Spinal cord (tissue), 10 donors: ENCODE data around the gene VPS26B. TPM values are rescaled to one million over a fixed set of nuclear protein-coding genes. Genes with fewer than 3 reads are reported as not detected.
"Not testable (repeated sequence)": the region's sequence is repeated elsewhere in the genome, so short reads cannot be mapped to it uniquely, and the experiment has no call there.

Experiments used
- DNase-seq, 6 donors: peaks; one replicate each; pipeline versions ENCODE4 v3.0.0 to v3.0.0-alpha.2; 2013 to 2015; ENCODE audit warnings: low spot score in 6 of 6, low read depth in 4 of 6
- H3K27ac ChIP-seq: one replicate; pipeline ENCODE4 v1.5.1; 2013; ENCODE audit warnings: low read depth, low read length, control low read depth
- H3K27me3 ChIP-seq: one replicate; pipeline ENCODE4 v1.6.1; 2013; ENCODE audit warnings: low read length; ENCODE audit not compliant: control insufficient read depth, insufficient read depth
- H3K36me3 ChIP-seq: one replicate; pipeline ENCODE4 v1.6.1; 2013; ENCODE audit warnings: low read length; ENCODE audit not compliant: control insufficient read depth, insufficient read depth
- H3K4me1 ChIP-seq: one replicate; pipeline ENCODE4 v1.6.1; 2013; ENCODE audit warnings: low read length; ENCODE audit not compliant: control insufficient read depth, insufficient read depth
- H3K4me3 ChIP-seq: one replicate; pipeline ENCODE4 v1.5.1; 2013; ENCODE audit warnings: low read depth, low read length, control low read depth
- H3K9me3 ChIP-seq: one replicate; pipeline ENCODE4 v1.6.1; 2013; ENCODE audit warnings: low read length; ENCODE audit not compliant: control insufficient read depth, insufficient read depth
- WGBS: methylation state at CpG from one replicate; pipeline ENCODE4 v1.1.5; 2013; ENCODE audit warnings: missing lambda C conversion rate; ENCODE audit not compliant: insufficient coverage; 5-methylcytosine and 5-hydroxymethylcytosine counted together
- long read RNA-seq, 4 donors: transcript quantifications; one replicate each; lab custom pipeline, GENCODE V29; 2026
- polyA plus RNA-seq, 2 donors: library from polyadenylated mRNA; unstranded; fragments of 120-200 nt; gene quantifications; one replicate each; pipeline ENCODE4 v1.2.1, GENCODE V29; 2013; ENCODE audit not compliant: insufficient read length in 2 of 2
- total RNA-seq, 2 donors: library from RNA; depleted of rRNA in 1 of 2; stranded (reverse); fragments of 120-200 nt in 1 of 2; fragments of >200 nt in 1 of 2; gene quantifications; one replicate each; pipeline versions ENCODE4 v1.2.3 to v1.2.4, GENCODE V29; 2013 to 2014
- donor health status: healthy.

Gene VPS26B
- total RNA-seq (10 to 100 TPM; 51.0 to 54.3 TPM), polyA plus RNA-seq (100 to 1,000 TPM in 1 of 2 donors, 10 to 100 TPM in 1; 99.4 to 109 TPM)
- long read RNA-seq, donor 1, transcript VPS26B-206 (2 exons, 2,073 nt): minor isoform, 6 of 90 reads
- long read RNA-seq, donor 1, transcript VPS26B-201 (6 exons, 3,691 nt): major isoform, 27 of 90 reads
- long read RNA-seq, donor 1, partial matches to known transcripts: 55 of 90 reads
- long read RNA-seq, donor 1, other reads (novel, unspliced or antisense): 0 of 90 reads
- long read RNA-seq, donor 2, transcript VPS26B-201 (6 exons, 3,691 nt): major isoform, 10 of 28 reads
- long read RNA-seq, donor 2, partial matches to known transcripts: 14 of 28 reads
- long read RNA-seq, donor 2, other reads (novel, unspliced or antisense): 0 of 28 reads
- long read RNA-seq, donor 3, transcript VPS26B-201 (6 exons, 3,691 nt): major isoform, 18 of 25 reads
- long read RNA-seq, donor 3, partial matches to known transcripts: 5 of 25 reads
- long read RNA-seq, donor 3, other reads (novel, unspliced or antisense): 0 of 25 reads
- long read RNA-seq, donor 4, transcript VPS26B-201 (6 exons, 3,691 nt): major isoform, 10 of 13 reads
- long read RNA-seq, donor 4, partial matches to known transcripts: 0 of 13 reads
- long read RNA-seq, donor 4, other reads (novel, unspliced or antisense): 0 of 13 reads

GRCh38 chr11:134223836-134224709 lies at the start of gene VPS26B, which contains the start of gene NCAPD3:
Gene VPS26B (plus strand): TSS chr11:134224671. CDS start chr11:134225123, 452 bp downstream.
Gene NCAPD3 (minus strand): TSS chr11:134223967. CDS start chr11:134223926, 41 bp downstream.
- peak within 1 kb of the TSS; percentile 94 for H3K27ac ChIP-seq
- H3K36me3 ChIP-seq: peaks cover 10% of the 10 kb centered on the region
- under 1% methylated on average over 89 of the region's 89 CpGs for WGBS
- H3K4me3 ChIP-seq: peak within 1 kb of the TSS; percentile 85
- peaks cover 22% of the 10 kb centered on the region for H3K4me1 ChIP-seq
- no peaks in the 10 kb centered on the region for H3K27me3 ChIP-seq
- no peaks in the 10 kb centered on the region for H3K9me3 ChIP-seq
- peak; percentile 92 to 99 (median 94) for DNase-seq

GRCh38 chr11:134176284-134176683 lies 48.2 kb upstream of the VPS26B start:
- H3K4me3 ChIP-seq: no peak overlapping the region
- no peak for DNase-seq
- H3K27ac ChIP-seq: no peak overlapping the region
- WGBS: 94% methylated on average over 12 of the region's 13 CpGs
- no peaks in the 10 kb centered on the region for H3K9me3 ChIP-seq
- peaks cover 37% of the 10 kb centered on the region for H3K36me3 ChIP-seq
- no peaks in the 10 kb centered on the region for H3K27me3 ChIP-seq
- H3K4me1 ChIP-seq: no peaks in the 10 kb centered on the region

GRCh38 chr11:134178032-134178674 lies 46.3 kb upstream of the VPS26B start:
- peaks cover 26% of the 10 kb centered on the region for H3K36me3 ChIP-seq
- WGBS: 97% methylated on average over 3 of the region's 5 CpGs
- no peak for DNase-seq
- no peaks in the 10 kb centered on the region for H3K4me1 ChIP-seq
- no peaks in the 10 kb centered on the region for H3K9me3 ChIP-seq
- H3K27ac ChIP-seq: no peak overlapping the region
- no peaks in the 10 kb centered on the region for H3K27me3 ChIP-seq
- no peak overlapping the region for H3K4me3 ChIP-seq

GRCh38 chr11:134181707-134182106 lies 42.8 kb upstream of the VPS26B start:
- Histone ChIP-seq H3K4me3 (no peak overlapping the region), H3K27ac (no peak overlapping the region), H3K27me3 (no peaks in the 10 kb centered on the region), H3K4me1 (no peaks in the 10 kb centered on the region), H3K36me3 (peaks cover 11% of the 10 kb centered on the region), H3K9me3 (no peaks in the 10 kb centered on the region)
- no peak for DNase-seq
- WGBS: 100% methylated on average over 1 of the region's 4 CpGs

- 100% methylated on average over 8 of the region's 8 CpGs for WGBS
- H3K4me3 ChIP-seq, H3K4me1 ChIP-seq, H3K27me3 ChIP-seq, DNase-seq, H3K27ac ChIP-seq, H3K9me3 ChIP-seq: not testable (repeated sequence)
- H3K36me3 ChIP-seq: peaks cover 22% of the 10 kb centered on the region
Observed at GRCh38 chr11:134188092-134188491, 36.4 kb upstream of the VPS26B start.

GRCh38 chr11:134196756-134197155 lies 27.7 kb upstream of the VPS26B start:
- Histone ChIP-seq H3K9me3 (no peaks in the 10 kb centered on the region), H3K36me3 (peaks cover 16% of the 10 kb centered on the region), H3K27ac (no peak overlapping the region), H3K4me1 (no peaks in the 10 kb centered on the region), H3K4me3 (no peak overlapping the region), H3K27me3 (no peaks in the 10 kb centered on the region)
- no peak for DNase-seq
- WGBS: 100% methylated on average over 1 of the region's 4 CpGs

GRCh38 chr11:134199531-134199930 lies 24.9 kb upstream of the VPS26B start:
- Histone ChIP-seq H3K36me3 (peaks cover 16% of the 10 kb centered on the region), H3K4me3 (no peak overlapping the region), H3K4me1 (no peaks in the 10 kb centered on the region), H3K27me3 (no peaks in the 10 kb centered on the region), H3K9me3 (no peaks in the 10 kb centered on the region), H3K27ac (no peak overlapping the region)
- WGBS: 100% methylated on average over 3 of the region's 9 CpGs
- no peak for DNase-seq

- H3K9me3 ChIP-seq: no peaks in the 10 kb centered on the region
- no peaks in the 10 kb centered on the region for H3K4me1 ChIP-seq
- H3K4me3 ChIP-seq: no peak overlapping the region
- no peak overlapping the region for H3K27ac ChIP-seq
- DNase-seq: no peak
- no peaks in the 10 kb centered on the region for H3K27me3 ChIP-seq
- peaks cover 21% of the 10 kb centered on the region for H3K36me3 ChIP-seq
- 95% methylated on average over 4 of the region's 6 CpGs for WGBS
Observed at GRCh38 chr11:134200688-134201087, 23.8 kb upstream of the VPS26B start.

GRCh38 chr11:134202661-134203060 lies 21.8 kb upstream of the VPS26B start:
- no peak for DNase-seq
- Histone ChIP-seq H3K9me3 (no peaks in the 10 kb centered on the region), H3K27me3 (no peaks in the 10 kb centered on the region), H3K27ac (no peak overlapping the region), H3K36me3 (peaks cover 29% of the 10 kb centered on the region), H3K4me3 (no peak overlapping the region), H3K4me1 (no peaks in the 10 kb centered on the region)
- WGBS: no CpG with 5 or more reads among the region's 4 CpGs
